HG02798 (cell line): ENCODE measurements around the gene RNASEH2C.
"Not testable (repeated sequence)": the region's sequence is repeated elsewhere in the genome, so short reads cannot be mapped to it uniquely, and the experiment has no call there.

ENCODE experiments used
- ATAC-seq: cut with Tn5 transposase; IDR thresholded peaks from one replicate; pipeline ENCODE4 v1.9.1; 2021; ENCODE audit warnings: mild to moderate bottlenecking; ENCODE audit not compliant: unreplicated experiment, poor library complexity

RNASEH2C gene

DNA sequence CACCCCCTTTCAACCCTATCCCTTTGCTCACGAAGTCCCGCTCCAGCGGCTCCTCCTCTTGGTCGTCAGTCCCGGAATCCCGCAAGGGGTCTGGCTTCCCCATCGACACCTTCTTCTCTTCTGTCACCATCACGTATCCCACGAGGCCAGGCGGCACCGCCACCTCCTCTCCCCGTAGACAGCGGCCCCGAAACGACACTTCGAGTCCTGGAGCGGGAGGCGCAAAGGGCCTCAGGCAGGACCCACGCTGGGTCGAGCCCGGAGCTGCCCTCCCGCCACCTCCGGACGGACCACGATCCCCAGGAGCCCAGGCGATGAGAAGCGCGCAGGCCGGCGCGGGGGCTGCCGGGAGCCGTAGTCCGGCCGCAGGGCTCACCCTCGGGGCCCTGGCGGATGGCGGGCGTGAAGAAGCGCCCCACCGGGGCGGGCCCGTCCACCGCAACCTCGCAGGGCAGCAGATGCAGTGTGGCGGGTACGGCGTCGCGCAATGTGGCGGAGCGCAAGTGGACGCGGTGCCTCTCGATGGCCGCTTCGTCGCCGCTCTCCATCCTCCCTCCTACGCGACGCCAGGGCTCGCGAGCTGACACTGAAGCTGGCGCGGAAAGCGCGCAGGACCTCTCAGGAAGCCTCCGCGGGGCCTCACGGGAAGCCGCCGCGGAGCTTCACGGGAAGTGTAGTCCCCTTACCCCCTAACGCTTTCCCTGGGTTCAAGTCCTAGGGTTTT, at the start of gene RNASEH2C:
Gene RNASEH2C (minus strand): TSS at position 588 of the 724 bp plus-strand sequence. CDS start 40 bp downstream, at position 548.
- ATAC-seq, result peak; percentile 80

- not testable (repeated sequence) for ATAC-seq
Measured at GRCh38 chr11:65767806-65768205, 47.2 kb upstream of the RNASEH2C start.

DNA sequence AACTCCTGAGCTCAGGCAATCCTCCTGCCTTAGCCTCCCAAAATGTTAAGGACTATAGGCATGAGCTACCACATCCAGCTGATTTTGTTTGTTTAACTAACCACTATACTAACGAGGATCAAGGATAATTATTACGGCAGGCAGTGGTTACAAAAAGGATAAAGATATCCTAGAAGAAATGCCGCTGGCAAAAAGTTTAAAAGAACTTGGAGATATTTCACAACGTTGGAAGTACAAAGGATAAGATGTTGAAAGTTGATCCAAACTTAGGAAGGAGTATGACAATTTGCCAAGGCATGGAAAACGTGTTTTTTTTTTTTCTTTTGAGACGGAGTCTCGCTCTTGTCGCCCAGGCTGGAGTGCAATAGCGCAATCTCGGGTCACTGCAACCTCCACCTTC, 46.8 kb upstream of the RNASEH2C start:
- ATAC-seq, result no peak

GRCh38 chr11:65766535-65766934, 45.9 kb upstream of the RNASEH2C start:
- no peak for ATAC-seq

GRCh38 chr11:65764434-65764833, 43.8 kb upstream of the RNASEH2C start:
- no peak for ATAC-seq

DNA sequence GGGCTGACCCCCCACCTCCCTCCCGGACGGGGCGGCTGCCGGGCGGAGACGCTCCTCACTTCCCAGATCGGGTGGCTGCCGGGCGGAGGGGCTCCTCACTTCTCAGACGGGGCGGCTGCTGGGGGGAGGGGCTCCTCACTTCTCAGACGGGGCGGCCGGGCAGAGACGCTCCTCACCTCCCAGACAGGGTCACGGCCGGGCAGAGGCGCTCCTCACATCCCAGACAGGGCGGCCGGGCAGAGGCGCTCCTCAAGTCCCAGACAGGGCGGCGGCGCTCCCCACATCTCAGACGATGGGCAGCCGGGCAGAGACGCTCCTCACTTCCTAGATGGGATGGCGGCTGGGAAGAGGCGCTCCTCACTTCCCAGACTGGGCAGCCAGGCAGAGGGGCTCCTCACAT, 42.2 kb upstream of the RNASEH2C start:
- not testable (repeated sequence) for ATAC-seq

- ATAC-seq, result not testable (repeated sequence)
Measured at GRCh38 chr11:65762169-65762568, 41.6 kb upstream of the RNASEH2C start.

GRCh38 chr11:65745049-65745448, 24.5 kb upstream of the RNASEH2C start:
- ATAC-seq, result no peak

DNA sequence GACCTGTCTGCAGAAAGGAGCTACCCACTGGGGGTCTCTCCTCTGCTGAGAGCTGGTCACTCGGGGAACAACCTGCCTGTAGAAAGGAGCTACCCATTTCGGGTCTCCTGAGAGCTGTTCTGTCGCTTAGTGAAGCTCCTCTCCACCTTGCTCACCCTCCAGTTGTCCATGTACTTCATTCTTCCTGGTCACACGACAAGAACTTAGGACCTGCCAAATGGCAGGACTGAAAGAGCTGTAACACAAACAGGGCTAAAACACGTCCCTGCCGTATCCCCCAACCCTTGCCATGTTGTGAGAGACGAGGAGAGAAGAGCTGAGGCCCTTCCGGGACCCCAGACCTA, 24.1 kb upstream of the RNASEH2C start:
- no peak for ATAC-seq

- no peak for ATAC-seq
Measured at GRCh38 chr11:65744026-65744698, 23.6 kb upstream of the RNASEH2C start.

- ATAC-seq, result no peak
Measured at GRCh38 chr11:65743681-65744025, 23.1 kb upstream of the RNASEH2C start.

GRCh38 chr11:65742353-65742752, 21.8 kb upstream of the RNASEH2C start:
- no peak for ATAC-seq

DNA sequence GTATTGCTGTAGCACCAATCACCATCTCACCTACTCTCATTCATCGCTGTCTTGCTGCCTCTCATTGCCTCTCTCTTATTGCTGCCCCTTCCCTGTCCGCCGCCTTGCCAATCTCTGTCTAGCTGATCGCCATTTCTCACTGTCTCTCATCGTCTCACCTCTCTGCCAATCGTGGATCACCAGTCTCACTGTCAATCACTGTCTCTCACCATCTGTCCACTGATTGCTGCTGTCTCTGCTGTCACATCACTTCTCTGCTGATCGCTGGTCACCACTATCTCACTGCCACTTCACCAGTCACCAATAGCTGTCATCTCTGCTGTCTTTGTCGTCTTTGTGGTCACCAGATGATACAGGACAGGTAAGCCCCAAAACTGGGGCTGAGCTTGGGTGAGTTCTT, 20.6 kb upstream of the RNASEH2C start:
- no peak for ATAC-seq

DNA sequence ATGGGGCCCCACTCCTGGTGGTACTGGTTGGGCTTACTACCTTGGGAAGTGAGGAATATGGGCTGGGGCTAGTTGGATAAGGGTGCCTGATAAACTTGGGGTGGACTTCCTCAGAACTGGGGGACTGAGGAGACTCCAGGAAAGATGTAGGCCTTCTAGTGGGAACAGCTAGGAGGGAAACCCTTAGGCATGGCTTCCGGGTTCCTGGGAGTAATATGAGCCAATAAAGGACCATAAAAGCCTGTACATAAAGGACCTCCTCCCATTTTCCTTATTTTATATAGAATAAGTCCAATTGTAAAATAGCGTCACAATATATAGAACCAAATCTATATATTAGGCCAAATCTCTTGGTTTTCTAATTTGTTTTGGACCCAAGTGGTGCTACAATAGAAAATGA, 18.4 kb upstream of the RNASEH2C start:
- ATAC-seq, result no peak

- ATAC-seq, result no peak
Measured at GRCh38 chr11:65736810-65737209, 16.2 kb upstream of the RNASEH2C start.

- not testable (repeated sequence) for ATAC-seq
Measured at GRCh38 chr11:65735111-65735510, 14.5 kb upstream of the RNASEH2C start.

DNA sequence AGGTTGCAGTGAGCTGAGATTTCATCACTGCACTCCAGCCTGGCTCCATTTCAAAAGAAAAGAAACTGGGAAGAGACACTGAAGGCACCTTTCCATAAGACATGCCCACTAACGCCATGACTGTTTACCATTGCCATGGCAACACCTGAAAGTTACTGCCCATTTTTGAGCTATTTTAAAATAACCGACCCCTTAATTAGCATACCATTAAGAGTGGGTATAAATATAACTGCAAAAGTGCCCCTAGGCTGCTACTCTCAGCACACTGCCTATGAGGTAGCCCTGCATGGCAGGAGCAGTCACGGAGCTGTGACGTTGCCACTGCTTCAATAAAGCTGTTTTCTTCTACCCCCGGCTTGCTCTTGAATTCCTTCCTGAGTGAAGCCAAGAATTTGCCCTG, 9.9 kb upstream of the RNASEH2C start:
- no peak for ATAC-seq

DNA sequence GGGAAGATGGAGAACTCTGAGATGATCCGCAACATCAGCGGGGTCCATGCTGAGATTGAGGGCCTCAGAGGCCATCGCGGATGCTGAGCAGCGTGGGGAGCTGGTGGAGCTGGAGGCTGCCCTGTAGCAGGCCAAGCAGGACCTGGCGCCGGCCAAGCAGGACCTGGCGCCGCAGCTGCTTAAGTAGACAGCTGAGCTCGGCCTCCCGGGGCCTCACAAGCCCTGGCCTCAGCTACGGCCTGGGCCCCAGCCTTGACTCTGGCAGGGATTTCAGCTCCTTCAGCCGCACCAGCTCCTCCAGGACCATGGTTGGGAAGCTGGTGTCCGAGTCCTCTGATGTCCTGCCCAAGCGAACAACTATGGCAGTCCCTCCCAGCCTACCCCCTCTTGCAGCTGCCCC, 7.3 kb upstream of the RNASEH2C start:
- no peak for ATAC-seq

GRCh38 chr11:65726660-65727059, 6.1 kb upstream of the RNASEH2C start:
- no peak for ATAC-seq

DNA sequence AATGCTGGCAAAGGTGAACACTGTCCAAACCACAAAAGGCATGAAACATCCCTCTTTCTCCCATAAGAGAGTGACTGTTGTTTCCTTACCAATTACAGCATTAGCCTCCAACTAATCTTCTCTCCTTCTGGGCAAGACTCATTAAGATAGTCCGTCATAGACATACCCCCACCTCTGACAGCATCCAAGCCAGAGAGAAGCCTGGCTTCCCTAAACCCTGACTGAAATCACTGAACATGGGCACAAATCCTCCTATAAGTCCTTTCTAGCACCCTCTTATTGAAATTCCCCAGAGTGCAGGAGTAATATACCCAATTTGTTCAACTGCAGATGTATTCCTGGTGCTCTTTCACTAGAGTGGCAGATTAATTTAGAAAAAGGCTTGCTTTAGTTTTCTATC, 1.7 kb upstream of the RNASEH2C start:
- no peak for ATAC-seq

GRCh38 chr11:65719871-65720210, 757 bp downstream of the RNASEH2C start:
- ATAC-seq, result peak; percentile 13

DNA sequence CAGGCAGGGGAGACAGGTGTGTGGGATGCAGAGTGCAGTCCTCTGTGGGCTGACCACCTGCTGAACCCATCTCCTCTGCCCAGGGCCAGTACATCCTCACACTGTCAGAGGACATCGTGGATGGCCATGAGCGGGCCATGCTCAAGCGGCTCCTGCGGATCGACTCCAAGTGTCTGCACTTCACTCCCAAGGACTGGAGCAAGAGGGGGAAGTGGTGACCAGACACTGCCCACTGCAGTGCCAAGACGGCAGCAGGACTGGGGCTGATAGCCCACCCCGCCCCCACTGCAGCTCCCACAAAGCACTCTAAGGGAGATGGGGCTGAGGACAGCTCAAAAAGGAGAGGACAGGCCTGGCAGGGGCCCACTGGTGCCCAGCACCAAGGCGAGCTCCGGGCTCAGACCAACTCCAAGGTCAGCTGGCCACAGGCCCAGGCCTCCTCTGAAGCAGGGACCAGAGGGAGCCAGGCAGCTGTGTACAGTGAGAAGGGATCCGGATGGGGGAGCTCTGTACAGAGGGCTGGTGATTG, 1.6 kb downstream of the RNASEH2C start:
- ATAC-seq, result no peak
